SU-DHL-6 (cell line): ENCODE measurements around the gene SIKE1.

Experiments
- H2AFZ ChIP-seq: fragments of 200-600 bp; sonication (generic); 2 replicates; pipeline ENCODE4 v1.6.1; 2014; ENCODE audit warnings: low read depth, mild to moderate bottlenecking, moderate library complexity, mixed read lengths, antibody characterized with exemption, low read length; ENCODE audit not compliant: severe bottlenecking
- H3F3A ChIP-seq: fragments of 200-600 bp; shearing (Covaris generic); 2 replicates; pipeline ENCODE4 v1.6.0; 2016; ENCODE audit warnings: antibody characterized with exemption, mild to moderate bottlenecking; ENCODE audit not compliant: insufficient read depth
- H3K27ac ChIP-seq: fragments of 200-600 bp; sonication (generic); 2 replicates; pipeline ENCODE4 v1.5.1; 2016; ENCODE audit warnings: low read depth, mild to moderate bottlenecking, low read length, moderate library complexity, mixed read lengths
- H3K27me3 ChIP-seq: fragments of 200-600 bp; sonication (generic), shearing (Covaris generic); 2 replicates; pipeline ENCODE4 v1.6.0; 2014; ENCODE audit warnings: mild to moderate bottlenecking, low read length
- H3K36me3 ChIP-seq: fragments of 200-600 bp; sonication (generic); 2 replicates; pipeline ENCODE4 v1.6.1; 2014; ENCODE audit warnings: mild to moderate bottlenecking, low read length, mixed read lengths
- H3K4me2 ChIP-seq: fragments of 300-600, 200-600 bp; shearing (Covaris generic), sonication (generic); 2 replicates; pipeline ENCODE4 v1.6.0; 2014; ENCODE audit warnings: low read length, low read depth, mild to moderate bottlenecking; ENCODE audit not compliant: poor library complexity, severe bottlenecking
- H3K4me3 ChIP-seq: fragments of 200-600 bp; sonication (generic); 2 replicates; pipeline ENCODE4 v1.5.1; 2014; ENCODE audit warnings: antibody characterized with exemption, low read length, mild to moderate bottlenecking, mixed read lengths; ENCODE audit not compliant: insufficient read depth, poor library complexity, severe bottlenecking
- H3K79me2 ChIP-seq: fragments of 200-600 bp; sonication (generic); 2 replicates; pipeline ENCODE4 v1.6.1; 2014; ENCODE audit warnings: mild to moderate bottlenecking, low read length, moderate library complexity; ENCODE audit not compliant: insufficient read depth
- H3K9ac ChIP-seq: fragments of 200-600 bp; sonication (generic); 2 replicates; pipeline ENCODE4 v1.7.0; 2014; ENCODE audit warnings: mild to moderate bottlenecking, low read length
- H3K9me2 ChIP-seq: fragments of 200-600 bp; sonication (generic); replicated peaks from 2 replicates; pipeline ENCODE4 v1.6.1; 2014; ENCODE audit warnings: low read length; ENCODE audit not compliant: insufficient read depth
- H3K9me3 ChIP-seq: fragments of 200-600 bp; sonication (generic); 2 replicates; pipeline ENCODE4 v1.6.1; 2014; ENCODE audit warnings: low read length, mixed read lengths; ENCODE audit not compliant: insufficient read depth
- H4K20me1 ChIP-seq: fragments of 200-600 bp; sonication (generic); 2 replicates; pipeline ENCODE4 v1.6.1; 2014; ENCODE audit warnings: low read depth, mild to moderate bottlenecking, antibody characterized with exemption, low read length, moderate library complexity, mixed read lengths
- EZH2phosphoT487 ChIP-seq: fragments of 200-600 bp; sonication (generic), shearing (Covaris generic); conservative IDR thresholded peaks from 2 replicates; pipeline ENCODE4 v1.6.1; 2018; ENCODE audit warnings: mild to moderate bottlenecking, antibody characterized with exemption, low read length, moderate library complexity, mixed read lengths
- TF ChIP-seq, protein P1 (sequence below): fragments of 200-600 bp; sonication (generic); IDR thresholded peaks from one replicate; pipeline ENCODE4 v1.5.1; 2017; ENCODE audit warnings: antibody characterized with exemption, mild to moderate bottlenecking, low read length, moderate library complexity; ENCODE audit not compliant: insufficient read depth, poor library complexity, severe bottlenecking

SIKE1 gene

GRCh38 chr1:114729782-114730181 is 50.7 kb downstream of the SIKE1 start:
- no peak overlapping the region for H2AFZ ChIP-seq
- H3K4me2 ChIP-seq = no peak overlapping the region
- H3K27ac ChIP-seq = no peak overlapping the region
- no peaks in the 10 kb centered on the region for H3K9me3 ChIP-seq
- H3F3A ChIP-seq = peaks cover 4% of the 10 kb centered on the region; the same call in 1 of the 2 replicates
- peaks cover 79% of the 10 kb centered on the region for H3K36me3 ChIP-seq
- H4K20me1 ChIP-seq = no peaks in the 10 kb centered on the region; the same call in 1 of the 2 replicates
- H3K27me3 ChIP-seq = no peaks in the 10 kb centered on the region
- TF ChIP-seq, protein P1, sequence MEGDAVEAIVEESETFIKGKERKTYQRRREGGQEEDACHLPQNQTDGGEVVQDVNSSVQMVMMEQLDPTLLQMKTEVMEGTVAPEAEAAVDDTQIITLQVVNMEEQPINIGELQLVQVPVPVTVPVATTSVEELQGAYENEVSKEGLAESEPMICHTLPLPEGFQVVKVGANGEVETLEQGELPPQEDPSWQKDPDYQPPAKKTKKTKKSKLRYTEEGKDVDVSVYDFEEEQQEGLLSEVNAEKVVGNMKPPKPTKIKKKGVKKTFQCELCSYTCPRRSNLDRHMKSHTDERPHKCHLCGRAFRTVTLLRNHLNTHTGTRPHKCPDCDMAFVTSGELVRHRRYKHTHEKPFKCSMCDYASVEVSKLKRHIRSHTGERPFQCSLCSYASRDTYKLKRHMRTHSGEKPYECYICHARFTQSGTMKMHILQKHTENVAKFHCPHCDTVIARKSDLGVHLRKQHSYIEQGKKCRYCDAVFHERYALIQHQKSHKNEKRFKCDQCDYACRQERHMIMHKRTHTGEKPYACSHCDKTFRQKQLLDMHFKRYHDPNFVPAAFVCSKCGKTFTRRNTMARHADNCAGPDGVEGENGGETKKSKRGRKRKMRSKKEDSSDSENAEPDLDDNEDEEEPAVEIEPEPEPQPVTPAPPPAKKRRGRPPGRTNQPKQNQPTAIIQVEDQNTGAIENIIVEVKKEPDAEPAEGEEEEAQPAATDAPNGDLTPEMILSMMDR = no peak
- TF ChIP-seq EZH2phosphoT487 = no peak
- peaks cover 9% of the 10 kb centered on the region; the same call in 1 of the 2 replicates for H3K79me2 ChIP-seq
- H3K9ac ChIP-seq = no peak overlapping the region
- H3K9me2 ChIP-seq = no peaks in the 10 kb centered on the region
- no peak overlapping the region for H3K4me3 ChIP-seq

DNA sequence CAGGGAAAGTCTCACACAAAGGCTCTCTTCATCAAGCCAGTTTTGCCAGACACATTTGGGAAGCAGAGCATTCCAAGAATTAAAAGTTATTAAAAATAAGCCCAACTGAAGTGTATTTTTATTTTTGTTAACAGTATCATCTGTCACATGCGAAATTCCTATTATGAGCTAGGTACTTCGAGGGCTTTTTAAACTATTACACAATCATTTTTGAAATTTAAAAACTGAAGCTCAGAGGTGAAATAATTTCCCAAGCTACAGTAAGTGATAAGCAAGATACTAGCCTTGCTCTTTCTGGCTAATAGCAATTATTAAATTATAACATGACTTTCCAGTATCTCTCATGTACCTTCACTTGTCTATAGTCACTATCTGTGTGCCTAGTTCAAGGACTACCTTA is 51.9 kb downstream of the SIKE1 start:
- TF ChIP-seq, protein P1 = no peak
- TF ChIP-seq EZH2phosphoT487 = no peak
- Histone ChIP-seq H4K20me1 (no peaks in the 10 kb centered on the region; the same call in 1 of the 2 replicates), H3K4me3 (no peak overlapping the region), H3K9ac (no peak overlapping the region), H3K36me3 (peaks cover 79% of the 10 kb centered on the region), H3K9me2 (no peaks in the 10 kb centered on the region), H3F3A (peaks cover 4% of the 10 kb centered on the region; the same call in 1 of the 2 replicates), H3K4me2 (no peak overlapping the region), H3K9me3 (no peaks in the 10 kb centered on the region), H3K27me3 (no peaks in the 10 kb centered on the region), H3K27ac (no peak overlapping the region), H2AFZ (no peak overlapping the region), H3K79me2 (peaks cover 9% of the 10 kb centered on the region; the same call in 1 of the 2 replicates)

GRCh38 chr1:114725230-114725629 is 55.3 kb downstream of the SIKE1 start:
- Histone ChIP-seq H2AFZ (no peak overlapping the region), H3K79me2 (peaks cover 9% of the 10 kb centered on the region; the same call in 1 of the 2 replicates), H3K27ac (no peak overlapping the region), H3K27me3 (no peaks in the 10 kb centered on the region), H3K9me2 (no peaks in the 10 kb centered on the region), H3F3A (peaks cover 12% of the 10 kb centered on the region; the same call in 1 of the 2 replicates), H3K4me2 (no peak overlapping the region), H3K36me3 (peaks cover 77% of the 10 kb centered on the region), H3K4me3 (no peak overlapping the region), H4K20me1 (no peaks in the 10 kb centered on the region; the same call in 1 of the 2 replicates), H3K9me3 (no peaks in the 10 kb centered on the region), H3K9ac (no peak overlapping the region)
- TF ChIP-seq, protein P1 = no peak
